ENCODE results near the gene AFMID. TPM values are rescaled to one million over a fixed set of nuclear protein-coding genes. Genes with fewer than 3 reads are reported as not detected.

Gene AFMID
- total and polyA plus RNA-seq, 2 donors (not counting 1 experiment from before 2014, with no cell fraction given): 18.2 to 24.8 TPM

DNA sequence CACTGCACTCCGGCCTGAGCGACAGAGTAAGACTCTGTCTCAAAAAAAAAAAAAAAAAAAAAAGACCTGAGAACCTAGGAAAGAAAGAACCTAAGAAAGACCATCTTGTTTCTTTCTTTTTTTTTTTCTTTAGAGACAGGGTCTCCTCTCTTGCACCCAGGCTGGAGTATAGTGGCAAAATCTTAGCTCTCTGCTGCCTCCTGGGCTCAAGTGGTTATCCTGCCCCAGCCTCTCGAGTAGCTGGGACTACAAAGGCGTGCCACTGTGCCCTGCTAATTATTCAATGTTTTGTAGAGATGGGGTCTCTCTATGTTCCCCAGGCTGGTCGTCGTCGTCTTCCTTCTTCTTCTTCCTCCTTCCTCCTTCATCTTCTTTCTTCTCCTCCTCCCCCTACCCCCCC, 19.1 kb downstream of the AFMID start:
- H3K27me3 ChIP-seq (replicated peaks in 1 of 4; ENCODE audit: control extremely low read depth in 1 of 4, control insufficient read depth in 3 of 4, insufficient read depth in 4 of 4, low read length in 3 of 4): no peaks in the 10 kb centered on the region
- intact Hi-C loops (cut with micrococcal nuclease): no loop called here
- no peak overlapping the region for H3K4me2 ChIP-seq (replicated peaks; ENCODE audit: low read depth, low read length, poor library complexity, severe bottlenecking)
- no peaks in the 10 kb centered on the region for H3K79me2 ChIP-seq (ENCODE audit: control insufficient read depth, insufficient read depth, low read length)
- ATAC-seq (ENCODE audit: low read depth) (no peak), DNase-seq (no peak)
- H4K20me1 ChIP-seq (ENCODE audit: control insufficient read depth, insufficient read depth, low read length, poor library complexity, severe bottlenecking): no peaks in the 10 kb centered on the region
- no peak overlapping the region for H3K4me3 ChIP-seq (ENCODE audit: control extremely low read depth in 1 of 5, extremely low read depth in 1 of 5, insufficient read depth in 1 of 5, low read depth in 2 of 5, low read length in 4 of 5)
- TF ChIP-seq EZH2 (IDR thresholded peaks at IDR 0.05; ENCODE audit: borderline replicate concordance, insufficient read depth, low read depth, low read length, poor library complexity, severe bottlenecking) (no peak), CTCF (IDR thresholded peaks at IDR 0.05) (no peak)
- 92% methylated on average over 3 of the region's 7 CpGs for WGBS (ENCODE audit: insufficient coverage)
- no peak overlapping the region for H3K9ac ChIP-seq (ENCODE audit: low read length)
- POLR2A ChIA-PET: interaction anchor here (0.6 kb wide), 1 partner anchor 10 kb away, joined by 3 read pairs; no protein-coding TSS in a partner anchor
- no peak overlapping the region for H3K27ac Mint-ChIP-seq
- no peaks in the 10 kb centered on the region for H3K36me3 ChIP-seq (replicated peaks in 1 of 2; ENCODE audit: control extremely low read depth in 1 of 2, control insufficient read depth in 1 of 2, extremely low read depth in 1 of 2, insufficient read depth in 2 of 2, low read length in 1 of 2)
- no peaks in the 10 kb centered on the region for H3K27me3 Mint-ChIP-seq
- CTCF ChIA-PET: no interaction called here
- H3K4me1 Mint-ChIP-seq: no peaks in the 10 kb centered on the region
- H3K4me1 ChIP-seq (ENCODE audit: control insufficient read depth in 2 of 2, insufficient read depth in 2 of 2, low read length in 2 of 2): no peaks in the 10 kb centered on the region
- no peak overlapping the region for H3K27ac ChIP-seq (ENCODE audit: low read length in 2 of 2)
- H3K9me3 Mint-ChIP-seq (ENCODE audit: insufficient read depth): no peaks in the 10 kb centered on the region
- no peaks in the 10 kb centered on the region for H3K9me3 ChIP-seq (ENCODE audit: control extremely low read depth in 1 of 3, control insufficient read depth in 2 of 3, insufficient read depth in 1 of 3, low read length in 2 of 3)
- no peak overlapping the region for H2AFZ ChIP-seq (ENCODE audit: insufficient read depth, low read depth, low read length, poor library complexity, severe bottlenecking)
- no peak overlapping the region for H3K4me3 Mint-ChIP-seq

DNA sequence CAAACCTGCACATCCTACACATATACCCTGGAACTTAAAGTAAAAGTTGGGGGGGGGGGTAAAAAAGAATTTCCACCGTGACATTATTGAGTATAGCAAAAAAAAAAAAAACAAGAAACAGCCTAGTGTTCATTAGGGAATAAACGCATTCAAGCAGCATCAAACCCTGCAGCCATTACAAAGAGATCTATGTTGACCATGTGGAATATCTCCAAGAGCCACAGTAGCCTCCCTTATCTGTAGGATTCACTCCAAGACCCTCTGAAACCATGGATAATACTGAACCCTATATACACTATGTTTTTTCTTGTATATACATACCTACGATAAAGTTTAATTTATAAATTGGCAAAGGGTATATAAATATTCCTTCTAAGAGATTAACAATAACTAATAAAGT, 21.3 kb downstream of the AFMID start:
- H3K4me1 Mint-ChIP-seq: no peaks in the 10 kb centered on the region
- WGBS (ENCODE audit: insufficient coverage): no CpG with 5 or more reads among the region's 3 CpGs
- H3K9me3 Mint-ChIP-seq (ENCODE audit: insufficient read depth): no peaks in the 10 kb centered on the region

More for the DNA sequence above, 21.3 kb downstream of the AFMID start:
- DNase-seq (no peak), ATAC-seq (ENCODE audit: low read depth) (no peak)
- intact Hi-C loops (cut with micrococcal nuclease): no loop called here
- Mint-ChIP-seq H3K27me3 (no peaks in the 10 kb centered on the region), H3K4me3 (no peak overlapping the region), H3K27ac (no peak overlapping the region)
- H3K4me2 ChIP-seq (replicated peaks; ENCODE audit: low read depth, low read length, poor library complexity, severe bottlenecking): no peak overlapping the region
- no peak overlapping the region for H3K27ac ChIP-seq (ENCODE audit: low read length in 2 of 2)
- no peaks in the 10 kb centered on the region for H3K27me3 ChIP-seq (replicated peaks in 1 of 4; ENCODE audit: control extremely low read depth in 1 of 4, control insufficient read depth in 3 of 4, insufficient read depth in 4 of 4, low read length in 3 of 4)
- no peak overlapping the region for H3K4me3 ChIP-seq (ENCODE audit: control extremely low read depth in 1 of 5, extremely low read depth in 1 of 5, insufficient read depth in 1 of 5, low read depth in 2 of 5, low read length in 4 of 5)
- CTCF ChIA-PET: no interaction called here
- H3K4me1 ChIP-seq (ENCODE audit: control insufficient read depth in 2 of 2, insufficient read depth in 2 of 2, low read length in 2 of 2): no peaks in the 10 kb centered on the region
- POLR2A ChIA-PET: no interaction called here
- H2AFZ ChIP-seq (ENCODE audit: insufficient read depth, low read depth, low read length, poor library complexity, severe bottlenecking): no peak overlapping the region
- TF ChIP-seq EZH2 (IDR thresholded peaks at IDR 0.05; ENCODE audit: borderline replicate concordance, insufficient read depth, low read depth, low read length, poor library complexity, severe bottlenecking) (no peak), CTCF (IDR thresholded peaks at IDR 0.05) (no peak)
- no peaks in the 10 kb centered on the region for H3K9me3 ChIP-seq (ENCODE audit: control extremely low read depth in 1 of 3, control insufficient read depth in 2 of 3, insufficient read depth in 1 of 3, low read length in 2 of 3)
- H3K36me3 ChIP-seq (replicated peaks in 1 of 2; ENCODE audit: control extremely low read depth in 1 of 2, control insufficient read depth in 1 of 2, extremely low read depth in 1 of 2, insufficient read depth in 2 of 2, low read length in 1 of 2): no peaks in the 10 kb centered on the region
- no peaks in the 10 kb centered on the region for H4K20me1 ChIP-seq (ENCODE audit: control insufficient read depth, insufficient read depth, low read length, poor library complexity, severe bottlenecking)
- H3K79me2 ChIP-seq (ENCODE audit: control insufficient read depth, insufficient read depth, low read length): no peaks in the 10 kb centered on the region
- no peak overlapping the region for H3K9ac ChIP-seq (ENCODE audit: low read length)
